Measurements from ENCODE around the gene GPR3. TPM values are rescaled to one million over a fixed set of nuclear protein-coding genes. Genes with fewer than 3 reads are reported as not detected.
A peak's percentile ranks its signal among the peaks of the same experiment; 100 is the strongest.

GPR3 gene
- total and polyA plus RNA-seq, 2 donors (not counting 3 experiments of a cell fraction or from before 2014, with no cell fraction given) = 1.8 TPM

DNA sequence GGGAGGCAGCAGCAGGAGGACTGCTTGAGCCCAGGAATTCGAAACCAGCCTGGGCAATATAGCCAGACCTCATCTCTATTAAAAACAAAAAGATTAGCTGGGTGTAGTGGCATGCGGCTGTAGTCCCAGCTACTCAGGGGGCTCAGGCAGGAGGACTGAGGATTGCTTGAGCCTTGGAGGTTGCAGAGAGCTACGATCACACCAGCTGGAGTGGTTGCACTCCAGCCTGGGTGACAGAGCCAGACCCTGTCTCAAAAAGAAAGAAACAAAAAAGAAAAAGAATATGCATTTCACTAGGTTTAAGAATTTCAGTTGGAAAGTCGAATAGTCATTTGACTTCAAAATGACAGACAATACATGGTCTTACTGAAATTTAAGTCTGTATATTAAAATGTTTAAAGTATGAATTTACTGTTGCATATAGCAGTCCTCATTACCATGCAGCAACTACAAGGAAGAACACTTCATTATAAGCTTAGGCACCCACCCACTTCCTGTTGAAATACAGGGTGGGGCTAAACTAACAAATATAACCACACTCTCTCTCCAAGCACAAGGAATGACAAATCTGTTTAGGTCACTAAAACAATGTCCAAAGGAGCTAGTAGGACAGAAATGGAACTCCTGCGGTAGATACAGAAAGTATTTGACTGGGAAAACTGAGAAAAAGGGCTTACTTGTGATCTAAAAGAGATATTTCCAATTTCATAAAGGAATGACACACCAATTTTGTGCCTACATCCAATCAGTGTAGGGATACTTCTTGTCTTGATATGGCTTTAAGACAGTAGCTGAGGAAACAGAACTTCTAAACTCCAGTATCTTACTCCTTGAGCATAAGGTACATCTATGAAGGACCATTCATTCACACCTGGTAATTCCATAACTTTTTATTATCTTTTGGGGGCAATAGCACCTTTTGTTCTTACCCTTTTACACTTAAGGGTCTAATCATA, 44.1 kb downstream of the GPR3 start:
- ChIA-PET POLR2A (no interaction called here), CTCF (interaction anchor here (0.9 to 2.3 kb wide), 10 partner anchors 9 to 170 kb away, joined by 3 to 8 read pairs (median 6); no protein-coding TSS in a partner anchor)
- intact Hi-C loops (cut with micrococcal nuclease) = no loop called here
- Histone ChIP-seq H3K9ac (replicated peaks; ENCODE audit: extremely low read depth, insufficient read depth, low read length) (peak overlapping the region; percentile 12), H3K27ac (ENCODE audit: insufficient read depth, low read depth, low read length) (peak overlapping the region; percentile 28), H3K79me2 (ENCODE audit: control insufficient read depth, insufficient read depth, low read length) (peaks cover 74% of the 10 kb centered on the region), H3K36me3 (ENCODE audit: control insufficient read depth in 2 of 2, extremely low read depth in 1 of 2, insufficient read depth in 2 of 2, low read length in 2 of 2) (peaks cover 0 to 2% of the 10 kb centered on the region in 2 experiments), H4K20me1 (replicated peaks; ENCODE audit: control insufficient read depth, extremely low read depth, insufficient read depth, low read length) (no peaks in the 10 kb centered on the region), H3K4me1 (ENCODE audit: control insufficient read depth, extremely low read depth, insufficient read depth, low read length) (peaks cover 26% of the 10 kb centered on the region), H3K9me3 (replicated peaks; ENCODE audit: control insufficient read depth, insufficient read depth, low read length) (no peaks in the 10 kb centered on the region), H3K4me2 (ENCODE audit: insufficient read depth, low read length) (peak overlapping the region; percentile 65), H3K9me1 (replicated peaks; ENCODE audit: control insufficient read depth, extremely low read depth, insufficient read depth, low read length) (no peaks in the 10 kb centered on the region), H3K27me3 (ENCODE audit: control insufficient read depth in 2 of 2, insufficient read depth in 2 of 2, low read length in 2 of 2) (no peaks in the 10 kb centered on the region), H2AFZ (ENCODE audit: low read depth, low read length) (no peak overlapping the region), H3K4me3 (replicated peaks in 1 of 3; ENCODE audit: insufficient read depth in 1 of 3, low read depth in 1 of 3, low read length in 3 of 3) (no peak overlapping the region)
- FAIRE-seq = no peak
- TSS peak; percentile 82 for BruUV-seq (replicated peaks)
- TF ChIP-seq POLR2A (IDR thresholded peaks at IDR 0.05; ENCODE audit: low read depth, low read length) = peak; percentile 34
- TF ChIP-seq, protein P1, sequence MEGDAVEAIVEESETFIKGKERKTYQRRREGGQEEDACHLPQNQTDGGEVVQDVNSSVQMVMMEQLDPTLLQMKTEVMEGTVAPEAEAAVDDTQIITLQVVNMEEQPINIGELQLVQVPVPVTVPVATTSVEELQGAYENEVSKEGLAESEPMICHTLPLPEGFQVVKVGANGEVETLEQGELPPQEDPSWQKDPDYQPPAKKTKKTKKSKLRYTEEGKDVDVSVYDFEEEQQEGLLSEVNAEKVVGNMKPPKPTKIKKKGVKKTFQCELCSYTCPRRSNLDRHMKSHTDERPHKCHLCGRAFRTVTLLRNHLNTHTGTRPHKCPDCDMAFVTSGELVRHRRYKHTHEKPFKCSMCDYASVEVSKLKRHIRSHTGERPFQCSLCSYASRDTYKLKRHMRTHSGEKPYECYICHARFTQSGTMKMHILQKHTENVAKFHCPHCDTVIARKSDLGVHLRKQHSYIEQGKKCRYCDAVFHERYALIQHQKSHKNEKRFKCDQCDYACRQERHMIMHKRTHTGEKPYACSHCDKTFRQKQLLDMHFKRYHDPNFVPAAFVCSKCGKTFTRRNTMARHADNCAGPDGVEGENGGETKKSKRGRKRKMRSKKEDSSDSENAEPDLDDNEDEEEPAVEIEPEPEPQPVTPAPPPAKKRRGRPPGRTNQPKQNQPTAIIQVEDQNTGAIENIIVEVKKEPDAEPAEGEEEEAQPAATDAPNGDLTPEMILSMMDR (IDR thresholded peaks at IDR 0.05; ENCODE audit: extremely low read depth in 1 of 2, insufficient read depth in 1 of 2, low read depth in 1 of 2, low read length in 2 of 2) = no peak
- peak; percentile 69 for DNase-seq (ENCODE audit: low read depth, low spot score)
- dilution Hi-C loops (cut with MboI; ENCODE audit: extremely low pct_ligation_motif_present, low sequenced_read_pairs) = no loop called here

DNA sequence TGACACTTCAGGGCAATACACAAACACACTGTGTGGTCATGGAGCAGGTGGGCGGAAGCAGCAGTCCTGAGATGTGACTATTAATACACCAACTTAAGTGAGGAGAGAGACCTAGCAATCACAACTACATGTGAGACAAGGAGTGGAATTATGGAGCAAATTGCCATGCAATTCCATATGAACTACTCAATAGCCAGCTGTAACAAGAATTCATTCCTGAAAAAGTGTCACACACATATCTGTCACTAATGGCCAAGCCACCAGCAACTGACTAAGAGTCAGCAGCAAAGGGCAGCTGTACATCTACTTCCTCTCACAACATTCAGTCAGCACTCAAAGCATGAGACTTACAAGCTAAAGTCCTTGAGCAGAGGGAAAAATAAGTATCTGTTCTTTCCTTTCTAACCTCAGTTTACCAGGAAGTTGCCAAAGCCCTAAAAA, 46.2 kb downstream of the GPR3 start:
- Histone ChIP-seq H3K9me3 (replicated peaks; ENCODE audit: control insufficient read depth, insufficient read depth, low read length) (no peaks in the 10 kb centered on the region), H3K9me1 (replicated peaks; ENCODE audit: control insufficient read depth, extremely low read depth, insufficient read depth, low read length) (no peaks in the 10 kb centered on the region), H3K4me2 (ENCODE audit: insufficient read depth, low read length) (no peak overlapping the region), H3K4me1 (ENCODE audit: control insufficient read depth, extremely low read depth, insufficient read depth, low read length) (peaks cover 21% of the 10 kb centered on the region), H3K79me2 (ENCODE audit: control insufficient read depth, insufficient read depth, low read length) (peaks cover 61% of the 10 kb centered on the region), H4K20me1 (replicated peaks; ENCODE audit: control insufficient read depth, extremely low read depth, insufficient read depth, low read length) (no peaks in the 10 kb centered on the region), H3K9ac (replicated peaks; ENCODE audit: extremely low read depth, insufficient read depth, low read length) (no peak overlapping the region), H3K27ac (ENCODE audit: insufficient read depth, low read depth, low read length) (no peak overlapping the region), H2AFZ (ENCODE audit: low read depth, low read length) (no peak overlapping the region), H3K27me3 (ENCODE audit: control insufficient read depth in 2 of 2, insufficient read depth in 2 of 2, low read length in 2 of 2) (no peaks in the 10 kb centered on the region), H3K36me3 (ENCODE audit: control insufficient read depth in 2 of 2, extremely low read depth in 1 of 2, insufficient read depth in 2 of 2, low read length in 2 of 2) (peaks cover 0 to 2% of the 10 kb centered on the region in 2 experiments), H3K4me3 (replicated peaks in 1 of 3; ENCODE audit: insufficient read depth in 1 of 3, low read depth in 1 of 3, low read length in 3 of 3) (no peak overlapping the region)
- no TSS peak for BruUV-seq (replicated peaks)
- FAIRE-seq = no peak
- CTCF ChIA-PET = interaction anchor here (1.2 to 3.1 kb wide), 6 partner anchors 9 to 118 kb away, joined by 3 to 10 read pairs (median 3); no protein-coding TSS in a partner anchor
- no peak for DNase-seq (ENCODE audit: low read depth, low spot score)
- POLR2A ChIA-PET = no interaction called here
- intact Hi-C loops (cut with micrococcal nuclease) = no loop called here
- TF ChIP-seq MYC (IDR thresholded peaks at IDR 0.05; ENCODE audit: low read depth, low read length) (no peak), GATA2 (IDR thresholded peaks at IDR 0.05; ENCODE audit: insufficient read depth, insufficient read length, low read depth, low read length) (no peak), JUN (IDR thresholded peaks at IDR 0.05; ENCODE audit: borderline replicate concordance, insufficient read depth, insufficient read length, low read depth) (no peak), POLR2A (IDR thresholded peaks at IDR 0.05; ENCODE audit: low read depth, low read length) (no peak), FOS (IDR thresholded peaks at IDR 0.05; ENCODE audit: borderline replicate concordance, insufficient read depth, low read length) (no peak), EZH2 (IDR thresholded peaks at IDR 0.05; ENCODE audit: borderline replicate concordance, low read depth, low read length, severe bottlenecking) (no peak), POLR2AphosphoS5 (IDR thresholded peaks at IDR 0.05; ENCODE audit: insufficient read depth, low read depth, low read length) (no peak)
- TF ChIP-seq, protein P1 (IDR thresholded peaks at IDR 0.05; ENCODE audit: extremely low read depth in 1 of 2, insufficient read depth in 1 of 2, low read depth in 1 of 2, low read length in 2 of 2) = no peak
- TF ChIP-seq, protein P2, sequence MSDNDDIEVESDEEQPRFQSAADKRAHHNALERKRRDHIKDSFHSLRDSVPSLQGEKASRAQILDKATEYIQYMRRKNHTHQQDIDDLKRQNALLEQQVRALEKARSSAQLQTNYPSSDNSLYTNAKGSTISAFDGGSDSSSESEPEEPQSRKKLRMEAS (IDR thresholded peaks at IDR 0.05; ENCODE audit: insufficient read depth, insufficient read length) = no peak
- dilution Hi-C loops (cut with MboI; ENCODE audit: extremely low pct_ligation_motif_present, low sequenced_read_pairs) = no loop called here
